GM12878 (cell line): Measurements from ENCODE around the gene PPM1A.

Source experiments
- CEBPB ChIP-seq, 2 experiments: fragments of 150-350 bp in 1 of 2; IDR thresholded peaks; 2 replicates each; pipeline ENCODE4 v1.6.1; 2012 to 2014; ENCODE audit warnings: low read depth in 2 of 2, low read length in 2 of 2, borderline replicate concordance in 1 of 2, inconsistent platforms in 1 of 2
- CTCF ChIP-seq, 3 experiments: IDR thresholded peaks in 2 of 3; conservative IDR thresholded peaks in 1 of 3; 2 replicates each; pipeline ENCODE4 v1.5.1; 2011; ENCODE audit warnings: low read depth in 3 of 3, low read length in 3 of 3, mild to moderate bottlenecking in 3 of 3, control low read depth in 2 of 3, moderate library complexity in 2 of 3, inconsistent platforms in 1 of 3, mixed read lengths in 1 of 3; ENCODE audit not compliant: control insufficient read depth in 2 of 3, insufficient read depth in 1 of 3; ENCODE audit errors: extremely low read depth in 1 of 3
- EGR1 ChIP-seq, 2 experiments: IDR thresholded peaks; 1 replicate in 1 of 2; 2 replicates in 1 of 2; pipeline ENCODE4 v1.6.1; 2011 to 2012; ENCODE audit warnings: low read depth in 2 of 2, low read length in 2 of 2, borderline replicate concordance in 1 of 2, mild to moderate bottlenecking in 1 of 2, moderate library complexity in 1 of 2
- SMC3 ChIP-seq: IDR thresholded peaks from 2 replicates; pipeline ENCODE4 v1.6.1; 2011; ENCODE audit warnings: low read length, improper control_type of control experiment, borderline replicate concordance
- ZNF274 ChIP-seq: IDR thresholded peaks from one replicate; pipeline ENCODE4 v1.8.0; 2011; ENCODE audit not compliant: insufficient read length, insufficient read depth

GRCh38 chr14:60323199-60323896 is 74.3 kb downstream of the PPM1A start:
- TF ChIP-seq SMC3 = no peak
- no peak for TF ChIP-seq ZNF274
- TF ChIP-seq CTCF (IDR thresholded peaks at IDR 0.05 in 2 of 3, conservative IDR thresholded peaks at IDR 0.05 in 1 of 3; ENCODE audit: control insufficient read depth in 2 of 3, extremely low read depth in 1 of 3, insufficient read depth in 1 of 3, low read depth in 3 of 3, low read length in 3 of 3) = no peak
- no peak for TF ChIP-seq EGR1 (IDR thresholded peaks at IDR 0.05; ENCODE audit: borderline replicate concordance in 1 of 2, low read depth in 2 of 2, low read length in 2 of 2)
- no peak for TF ChIP-seq CEBPB (IDR thresholded peaks at IDR 0.05; ENCODE audit: borderline replicate concordance in 1 of 2, low read depth in 2 of 2, low read length in 2 of 2)
